ENCODE data around the gene TNIK.
"Not testable (repeated sequence)": the region's sequence is repeated elsewhere in the genome, so short reads cannot be mapped to it uniquely, and the experiment has no call there.

Gene TNIK

GRCh38 chr3:171445620-171446204 is 14.5 kb downstream of the TNIK start:
- no peak for DNase-seq (ENCODE audit: low read depth in 2 of 2)

GRCh38 chr3:171444001-171444690 is 16.1 kb downstream of the TNIK start:
- DNase-seq (ENCODE audit: low read depth in 2 of 2), result no peak

- no peak for DNase-seq (ENCODE audit: low read depth in 2 of 2)
These were observed 16.8 kb downstream of the TNIK start for GRCh38 chr3:171443211-171443957.

- no peak for DNase-seq (ENCODE audit: low read depth in 2 of 2)
These were observed 18.0 kb downstream of the TNIK start for GRCh38 chr3:171442184-171442583.

GRCh38 chr3:171441381-171441780 is 18.8 kb downstream of the TNIK start:
- DNase-seq (ENCODE audit: low read depth in 2 of 2), result no peak

GRCh38 chr3:171439996-171440395 is 20.2 kb downstream of the TNIK start:
- DNase-seq (ENCODE audit: low read depth in 2 of 2), result no peak

GRCh38 chr3:171437115-171437756 is 23.0 kb downstream of the TNIK start:
- DNase-seq (ENCODE audit: low read depth in 2 of 2), result no peak

GRCh38 chr3:171436380-171436779 is 23.8 kb downstream of the TNIK start:
- DNase-seq (ENCODE audit: low read depth in 2 of 2), result no peak

- no peak for DNase-seq (ENCODE audit: low read depth in 2 of 2)
These were observed 24.4 kb downstream of the TNIK start for GRCh38 chr3:171435757-171436156.

GRCh38 chr3:171435143-171435542 is 25.1 kb downstream of the TNIK start:
- no peak for DNase-seq (ENCODE audit: low read depth in 2 of 2)

- DNase-seq (ENCODE audit: low read depth in 2 of 2), result no peak
These were observed 27.7 kb downstream of the TNIK start for GRCh38 chr3:171432548-171432947.

GRCh38 chr3:171431550-171431949 is 28.7 kb downstream of the TNIK start:
- no peak for DNase-seq (ENCODE audit: low read depth in 2 of 2)

- no peak for DNase-seq (ENCODE audit: low read depth in 2 of 2)
These were observed 29.7 kb downstream of the TNIK start for GRCh38 chr3:171430530-171430929.

GRCh38 chr3:171429635-171430034 is 30.6 kb downstream of the TNIK start:
- DNase-seq (ENCODE audit: low read depth in 2 of 2), result no peak

- no peak for DNase-seq (ENCODE audit: low read depth in 2 of 2)
These were observed 31.3 kb downstream of the TNIK start for GRCh38 chr3:171428892-171429291.

- no peak for DNase-seq (ENCODE audit: low read depth in 2 of 2)
These were observed 31.9 kb downstream of the TNIK start for GRCh38 chr3:171428321-171428787.

- DNase-seq (ENCODE audit: low read depth in 2 of 2), result no peak
These were observed 32.4 kb downstream of the TNIK start for GRCh38 chr3:171427771-171428320.

GRCh38 chr3:171424063-171424462 is 36.1 kb downstream of the TNIK start:
- not testable (repeated sequence) for DNase-seq (ENCODE audit: low read depth in 2 of 2)

GRCh38 chr3:171422855-171423254 is 37.4 kb downstream of the TNIK start:
- not testable (repeated sequence) for DNase-seq (ENCODE audit: low read depth in 2 of 2)

GRCh38 chr3:171420667-171421066 is 39.5 kb downstream of the TNIK start:
- no peak for DNase-seq (ENCODE audit: low read depth in 2 of 2)

- DNase-seq (ENCODE audit: low read depth in 2 of 2), result no peak
These were observed 40.7 kb downstream of the TNIK start for GRCh38 chr3:171419457-171419856.

GRCh38 chr3:171417813-171418212 is 42.4 kb downstream of the TNIK start:
- no peak for DNase-seq (ENCODE audit: low read depth in 2 of 2)

Data from stimulated activated CD4-positive, alpha-beta T cell treated with anti-CD3 and anti-CD28 coated beads, Interleukin-15, amount 100 ng/mL, for 48 hours (primary cell).